BJ (cell line): ENCODE data around the gene ELAVL2. TPM values are rescaled to one million over a fixed set of nuclear protein-coding genes. Genes with fewer than 3 reads are reported as not detected.

Source experiments
- CTCF ChIA-PET: fragments of 350-600 bp; formaldehyde crosslinking; extraction: SDS; loops from one replicate; lab custom pipeline; 2021; ENCODE audit warnings: antibody characterized with exemption, inconsistent platforms; lab: Yijun Ruan, JAX
- POLR2A ChIA-PET: fragments of 300-600 bp; sonication (Branson Sonifier 250); formaldehyde crosslinking; extraction: SDS; loops from one replicate; lab custom pipeline; 2021; ENCODE audit warnings: antibody characterized with exemption; lab: Charles Lee
- DNase-seq: peaks from one replicate; pipeline ENCODE4 v3.0.0-alpha.2; 2011; ENCODE audit warnings: low read depth
- H3K27me3 ChIP-seq: 2 replicates; pipeline ENCODE4 v1.6.0; 2011; ENCODE audit warnings: low read length; ENCODE audit not compliant: control insufficient read depth, insufficient read depth
- H3K36me3 ChIP-seq: 2 replicates; pipeline ENCODE4 v1.5.1; 2011; ENCODE audit warnings: low read length; ENCODE audit not compliant: control insufficient read depth, insufficient read depth
- H3K4me3 ChIP-seq: 2 replicates; pipeline ENCODE4 v1.5.1; 2011; ENCODE audit warnings: low read depth, mild to moderate bottlenecking, control low read depth, low read length
- CTCF ChIP-seq: IDR thresholded peaks from 2 replicates; pipeline ENCODE4 v1.5.1; 2011; ENCODE audit warnings: low read depth, mild to moderate bottlenecking, control low read depth, inconsistent platforms, low read length, moderate library complexity; ENCODE audit not compliant: insufficient read depth
- polyA plus RNA-seq: library from polyadenylated mRNA; depleted of rRNA; stranded (reverse); fragments of >200 nt; gene quantifications from 2 replicates; pipeline ENCODE4 v1.2.3, GENCODE V29; 2011

ELAVL2 gene
- polyA plus RNA-seq, 1 experiment: 0.04 TPM

- no peak for TF ChIP-seq CTCF
- POLR2A ChIA-PET: no interaction called here
- H3K36me3 ChIP-seq: no peaks in the 10 kb centered on the region
- CTCF ChIA-PET: no interaction called here
- DNase-seq: no peak
- no peak overlapping the region for H3K4me3 ChIP-seq
- H3K27me3 ChIP-seq: no peaks in the 10 kb centered on the region
Measured at GRCh38 chr9:23803216-23803615, 22.8 kb downstream of the ELAVL2 start.

GRCh38 chr9:23801523-23801922, 24.5 kb downstream of the ELAVL2 start:
- ChIA-PET CTCF (no interaction called here), POLR2A (no interaction called here)
- Histone ChIP-seq H3K27me3 (no peaks in the 10 kb centered on the region), H3K4me3 (no peak overlapping the region), H3K36me3 (no peaks in the 10 kb centered on the region)
- no peak for DNase-seq
- no peak for TF ChIP-seq CTCF

DNA sequence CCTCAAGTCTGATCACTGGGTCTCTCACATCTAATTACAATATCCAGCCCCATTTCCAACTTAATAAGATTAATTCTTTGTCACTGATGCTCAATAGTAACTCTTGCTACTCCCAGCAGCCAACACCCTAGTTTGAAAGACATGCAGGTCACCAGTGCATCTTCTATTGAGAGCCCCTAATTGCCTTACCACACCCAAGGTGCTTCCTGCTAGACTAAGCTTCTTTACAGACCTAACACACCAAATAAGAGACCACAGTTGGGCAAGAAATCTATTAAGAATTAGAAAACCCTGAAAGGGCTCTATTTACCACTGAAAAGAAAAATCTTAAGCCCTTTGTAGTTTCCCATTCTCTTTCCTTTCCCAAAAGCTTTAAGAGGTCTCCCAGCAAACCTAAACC, 26.5 kb downstream of the ELAVL2 start:
- no peaks in the 10 kb centered on the region for H3K27me3 ChIP-seq
- no peak overlapping the region for H3K4me3 ChIP-seq
- H3K36me3 ChIP-seq: no peaks in the 10 kb centered on the region
- TF ChIP-seq CTCF: no peak
- POLR2A ChIA-PET: no interaction called here
- CTCF ChIA-PET: no interaction called here
- no peak for DNase-seq

- POLR2A ChIA-PET: no interaction called here
Measured at GRCh38 chr9:23798325-23798724, 27.7 kb downstream of the ELAVL2 start.

GRCh38 chr9:23796209-23796608, 29.8 kb downstream of the ELAVL2 start:
- no peak overlapping the region for H3K4me3 ChIP-seq
- H3K27me3 ChIP-seq: no peaks in the 10 kb centered on the region
- POLR2A ChIA-PET: no interaction called here
- CTCF ChIA-PET: no interaction called here
- DNase-seq: no peak
- TF ChIP-seq CTCF: no peak
- no peaks in the 10 kb centered on the region for H3K36me3 ChIP-seq

More at GRCh38 chr9:23798325-23798724, 27.7 kb downstream of the ELAVL2 start:
- CTCF ChIA-PET: no interaction called here
- DNase-seq: no peak
- H3K36me3 ChIP-seq: no peaks in the 10 kb centered on the region
- H3K4me3 ChIP-seq: no peak overlapping the region
- no peak for TF ChIP-seq CTCF
- H3K27me3 ChIP-seq: no peaks in the 10 kb centered on the region
